Right kidney (tissue), 1 donor: Measurements from ENCODE around the gene DLG2.

ENCODE experiments used
- DNase-seq: peaks from one replicate; pipeline ENCODE4 v3.0.0-alpha.2; 2016

The DLG2 gene

GRCh38 chr11:83909579-83910534 lies 1717.3 kb downstream of the DLG2 start:
- DNase-seq: peak; percentile 25

GRCh38 chr11:83908298-83908856 lies 1718.8 kb downstream of the DLG2 start:
- DNase-seq: no peak

- no peak for DNase-seq
Observed at GRCh38 chr11:83895516-83895915, 1731.6 kb downstream of the DLG2 start.

DNA sequence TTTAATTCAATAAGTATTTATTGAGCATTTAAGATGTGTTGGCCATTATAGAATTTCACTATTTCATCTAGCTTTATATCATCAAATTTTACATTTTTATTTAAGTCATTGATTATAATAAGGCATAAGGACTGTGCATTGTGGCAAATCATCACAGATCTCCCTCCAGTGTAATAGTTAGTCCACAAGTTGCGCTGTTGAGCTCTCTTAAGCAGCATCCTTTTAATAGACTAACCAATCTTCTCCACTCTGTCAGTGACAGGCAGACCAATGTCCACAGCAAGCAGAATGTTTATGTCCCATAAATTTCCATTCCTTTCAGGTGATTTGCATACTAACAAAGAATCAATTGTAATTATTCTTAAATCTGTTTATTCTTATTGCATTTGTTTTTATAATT lies 1745.7 kb downstream of the DLG2 start:
- DNase-seq: no peak

- no peak for DNase-seq
Observed at GRCh38 chr11:83871054-83871453, 1756.1 kb downstream of the DLG2 start.

DNA sequence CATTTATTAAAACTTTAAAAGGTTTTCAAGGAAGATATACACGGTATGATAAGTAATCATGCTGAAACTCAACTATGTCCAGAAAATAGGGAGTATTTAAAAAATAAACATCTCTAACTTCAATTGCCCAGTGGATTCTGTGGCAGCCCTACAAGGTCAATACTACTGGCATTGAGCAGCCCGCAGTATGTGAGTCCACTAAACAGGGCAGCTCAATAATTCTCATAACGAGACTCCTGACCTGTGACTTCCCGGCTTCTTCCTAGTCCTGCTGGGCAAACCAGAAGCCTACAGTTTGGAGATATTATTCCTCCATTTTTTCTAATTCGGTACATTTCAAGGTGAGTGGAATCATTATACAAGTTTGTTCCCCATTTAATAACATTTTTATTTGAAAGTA lies 1760.5 kb downstream of the DLG2 start:
- DNase-seq: no peak

GRCh38 chr11:83865636-83866461 lies 1761.3 kb downstream of the DLG2 start:
- DNase-seq: no peak

DNA sequence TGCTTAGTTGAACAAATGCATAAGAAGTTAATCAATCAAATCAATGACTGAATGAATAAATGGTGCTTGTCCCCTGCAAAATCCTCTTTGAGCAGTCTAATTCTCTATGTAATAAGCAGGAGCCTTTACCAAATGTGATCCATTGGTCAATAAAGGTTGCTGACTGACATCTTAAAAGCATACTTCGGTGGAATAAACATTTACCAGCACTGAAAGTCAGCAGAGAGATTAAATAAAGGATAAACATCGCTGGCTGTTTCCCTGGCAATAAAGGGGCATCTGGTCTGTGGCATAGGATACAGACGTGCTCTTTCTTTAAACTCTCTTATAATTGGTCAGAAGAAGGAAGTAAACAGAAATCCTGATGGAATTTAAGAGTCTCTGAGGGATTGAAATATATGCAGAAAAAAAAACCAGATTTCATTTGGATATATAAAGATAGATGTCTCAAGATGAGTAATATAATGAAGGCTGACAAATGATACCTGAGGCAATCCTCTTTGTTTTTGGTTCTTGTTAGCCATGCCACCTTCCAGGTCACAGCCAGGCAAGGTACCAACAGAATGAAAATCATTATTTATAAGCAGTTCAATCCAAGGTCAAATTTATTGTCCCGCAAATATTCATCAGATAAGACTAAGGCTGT lies 1762.6 kb downstream of the DLG2 start:
- DNase-seq: no peak

- no peak for DNase-seq
Observed at GRCh38 chr11:83863272-83863671, 1763.9 kb downstream of the DLG2 start.

- no peak for DNase-seq
Observed at GRCh38 chr11:83862691-83863090, 1764.5 kb downstream of the DLG2 start.

GRCh38 chr11:83862033-83862432 lies 1765.1 kb downstream of the DLG2 start:
- DNase-seq: no peak

GRCh38 chr11:83858694-83859093 lies 1768.5 kb downstream of the DLG2 start:
- no peak for DNase-seq

DNA sequence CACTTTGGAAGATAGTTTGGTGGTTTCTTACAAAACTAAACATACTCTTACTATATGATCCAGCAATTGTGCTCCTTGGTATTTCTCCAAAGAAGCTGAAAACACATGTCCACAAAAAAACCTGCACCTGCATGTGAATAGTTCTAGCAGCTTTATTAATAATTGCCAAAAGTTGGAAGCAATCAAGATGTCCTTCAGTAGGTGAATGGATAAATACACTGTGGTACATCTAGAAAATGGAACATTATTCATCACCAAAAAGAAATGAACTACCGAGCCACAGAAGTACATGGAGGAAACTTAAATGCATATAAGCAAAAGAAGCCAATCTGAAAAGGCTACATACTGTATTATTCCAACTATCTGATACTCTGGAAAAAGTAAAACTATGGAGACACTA lies 1771.9 kb downstream of the DLG2 start:
- DNase-seq: no peak

DNA sequence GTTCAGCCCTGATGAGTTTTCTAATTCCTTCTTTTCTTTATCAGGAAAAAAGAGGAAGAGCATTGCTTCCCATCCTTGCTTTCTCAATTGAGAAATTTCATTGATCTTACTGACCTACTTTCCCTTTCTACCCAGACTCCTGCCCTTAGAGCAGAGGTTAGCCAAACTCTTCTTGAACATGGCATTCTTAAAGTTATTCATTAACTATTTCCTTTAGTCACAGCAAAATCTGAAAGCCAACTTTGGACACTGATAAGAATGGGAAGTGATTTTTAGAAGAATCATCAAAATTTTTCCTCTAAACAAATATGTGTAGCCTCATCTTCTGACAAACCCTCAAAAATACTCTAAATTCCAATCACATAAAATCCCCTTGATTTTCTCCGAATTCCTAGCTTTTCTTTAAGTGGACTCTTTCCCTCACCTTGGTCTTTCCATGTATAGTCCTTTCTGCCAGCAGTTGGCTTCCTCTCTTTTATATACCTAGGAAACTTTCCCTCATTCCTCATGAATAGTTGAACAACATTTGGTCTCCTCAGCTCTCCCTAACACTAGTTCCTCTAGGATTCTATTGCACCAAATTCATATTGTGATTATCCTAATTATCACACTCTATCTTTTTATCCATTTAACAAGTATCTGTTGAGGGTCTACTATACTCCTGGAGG lies 1774.2 kb downstream of the DLG2 start:
- DNase-seq: peak; percentile 6

GRCh38 chr11:83852012-83852411 lies 1775.1 kb downstream of the DLG2 start:
- no peak for DNase-seq

DNA sequence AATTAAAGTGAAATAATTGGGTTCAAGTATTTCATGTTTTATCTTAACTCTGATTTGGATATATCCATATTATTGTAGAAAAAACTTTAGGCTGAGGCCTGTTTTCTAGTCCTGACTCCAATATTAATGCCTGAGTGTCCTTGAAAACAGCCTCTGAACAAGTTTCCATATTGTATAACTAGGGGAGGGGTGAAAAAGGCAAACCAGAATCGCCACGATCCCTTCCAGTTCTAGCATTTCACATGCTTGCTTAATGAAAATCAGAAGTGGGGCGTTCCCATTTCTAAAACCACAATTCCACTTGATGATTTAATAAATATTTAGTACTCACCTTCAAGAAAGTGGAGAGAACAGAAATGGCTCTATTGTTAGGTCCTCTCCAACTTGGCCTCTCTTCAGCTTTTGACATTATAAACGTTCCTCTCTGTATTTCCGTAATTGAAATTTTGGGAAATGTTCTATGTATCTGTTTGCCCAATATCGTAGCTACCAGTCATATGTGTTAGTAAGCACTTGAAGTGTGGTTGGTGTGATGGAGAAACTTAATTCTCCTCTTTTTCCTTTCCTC lies 1779.6 kb downstream of the DLG2 start:
- DNase-seq: no peak

DNA sequence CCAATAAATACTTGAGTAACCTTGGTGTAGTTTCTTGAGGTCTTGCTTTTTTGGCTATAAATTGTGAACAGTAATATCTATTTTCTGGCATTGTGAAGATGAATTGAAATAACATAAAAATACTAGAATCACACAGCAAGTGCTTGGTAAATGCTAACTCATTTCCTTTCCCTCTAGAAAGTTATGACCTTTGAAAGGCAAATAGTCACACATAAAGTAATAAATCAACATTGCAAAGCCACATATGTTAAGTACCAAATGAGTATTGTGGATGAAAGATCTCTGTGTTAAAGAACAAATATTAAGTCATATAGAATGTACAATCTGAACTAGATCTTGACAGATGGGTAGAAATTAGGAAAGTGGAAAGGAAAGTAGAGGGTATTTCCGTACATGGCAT lies 1781.3 kb downstream of the DLG2 start:
- DNase-seq: no peak

DNA sequence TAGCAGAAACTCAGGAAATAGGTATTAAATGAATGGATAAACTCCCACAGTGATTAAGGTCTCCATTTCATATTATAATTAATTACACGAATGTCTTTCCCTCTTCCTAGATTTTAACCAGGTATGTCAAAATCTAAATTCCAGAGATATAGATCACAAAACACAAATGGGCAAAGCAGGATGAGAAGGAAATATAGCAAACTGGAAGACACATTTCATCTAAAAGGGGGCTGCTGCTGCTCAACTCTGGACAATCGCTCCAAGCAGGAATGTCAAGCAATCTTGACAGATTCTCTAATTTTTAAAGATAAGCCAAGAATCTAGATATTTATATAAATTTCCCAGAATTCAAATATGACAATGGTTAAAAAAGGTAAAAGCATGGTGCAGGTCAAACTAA lies 1786.8 kb downstream of the DLG2 start:
- no peak for DNase-seq

GRCh38 chr11:83836883-83837654 lies 1790.1 kb downstream of the DLG2 start:
- DNase-seq: peak; percentile 40

- DNase-seq: no peak
Observed at GRCh38 chr11:83836065-83836464, 1791.1 kb downstream of the DLG2 start.

GRCh38 chr11:83835423-83835822 lies 1791.7 kb downstream of the DLG2 start:
- no peak for DNase-seq
